CD4-positive, alpha-beta T cell treated with Interleukin-6 for 4 hours (primary cell): ENCODE data around the gene RNF123.
"Not testable (repeated sequence)": the region's sequence is repeated elsewhere in the genome, so short reads cannot be mapped to it uniquely, and the experiment has no call there.

Source experiments
- DNase-seq: peaks from one replicate; pipeline ENCODE4 v3.0.0-alpha.2; 2020; ENCODE audit warnings: mixed read lengths

The RNF123 gene

DNA sequence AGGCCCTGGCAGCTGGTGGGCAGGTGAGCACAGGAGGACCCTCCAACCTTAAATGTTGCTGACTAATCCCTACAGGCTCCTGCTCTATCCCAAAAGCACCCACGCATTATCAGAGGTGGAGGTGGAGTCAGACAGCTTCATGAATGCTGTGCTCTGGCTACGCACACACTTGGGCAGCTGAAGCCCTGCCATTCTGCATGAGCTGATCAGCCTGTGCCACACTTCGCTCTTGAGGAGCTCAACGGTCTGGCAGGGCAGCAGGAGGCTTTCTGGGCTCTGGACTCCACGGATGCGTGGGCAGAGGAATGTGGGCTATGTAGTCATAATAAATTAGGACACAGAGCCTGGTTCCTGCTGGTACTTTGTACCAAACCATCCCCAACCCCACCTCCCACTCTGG lies 6.2 kb upstream of the RNF123 start:
- no peak for DNase-seq

GRCh38 chr3:49684453-49684852 lies 4.9 kb upstream of the RNF123 start:
- DNase-seq: not testable (repeated sequence)

DNA sequence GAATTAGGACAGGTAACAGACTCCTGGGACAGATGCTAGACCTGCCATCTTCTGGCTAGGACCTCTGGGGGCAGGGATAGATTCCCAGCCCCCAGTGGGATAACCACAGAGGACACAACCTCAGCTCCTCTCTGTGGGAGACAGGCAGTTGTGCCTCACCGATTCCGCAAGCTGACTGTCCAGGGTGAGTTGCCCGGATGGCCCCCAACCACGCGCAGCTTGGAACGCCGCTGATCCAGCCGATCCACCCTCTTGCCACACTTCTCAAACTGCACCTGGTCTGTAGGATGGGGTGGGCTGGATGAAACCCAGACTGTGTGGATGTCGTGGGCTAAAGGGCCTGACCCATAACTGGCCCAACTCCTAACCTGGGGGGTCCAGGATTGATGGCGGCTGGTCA lies 4.3 kb upstream of the RNF123 start:
- not testable (repeated sequence) for DNase-seq

- DNase-seq: not testable (repeated sequence)
Observed at GRCh38 chr3:49685846-49686245, 3.5 kb upstream of the RNF123 start.

DNA sequence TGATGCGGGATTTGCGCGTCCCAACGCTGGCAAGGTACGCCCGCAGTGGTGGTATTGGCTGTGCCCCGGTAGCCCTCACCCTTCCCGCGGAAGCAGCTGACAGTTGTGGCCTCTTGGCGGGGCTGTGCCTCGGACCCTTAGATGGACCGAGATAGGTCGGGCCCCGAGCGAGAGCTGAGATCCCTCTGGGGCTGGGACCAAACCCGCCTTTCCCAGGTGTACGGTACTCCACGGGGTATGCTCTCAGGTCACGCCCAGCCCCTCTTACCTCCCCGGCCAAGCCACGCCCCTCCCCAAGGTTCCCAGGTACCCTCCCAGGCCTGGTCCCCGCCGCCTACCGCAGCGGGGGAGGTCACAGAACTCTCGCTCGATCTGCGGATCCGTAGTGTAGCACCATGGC lies 3.0 kb upstream of the RNF123 start:
- DNase-seq: peak; percentile 61

DNA sequence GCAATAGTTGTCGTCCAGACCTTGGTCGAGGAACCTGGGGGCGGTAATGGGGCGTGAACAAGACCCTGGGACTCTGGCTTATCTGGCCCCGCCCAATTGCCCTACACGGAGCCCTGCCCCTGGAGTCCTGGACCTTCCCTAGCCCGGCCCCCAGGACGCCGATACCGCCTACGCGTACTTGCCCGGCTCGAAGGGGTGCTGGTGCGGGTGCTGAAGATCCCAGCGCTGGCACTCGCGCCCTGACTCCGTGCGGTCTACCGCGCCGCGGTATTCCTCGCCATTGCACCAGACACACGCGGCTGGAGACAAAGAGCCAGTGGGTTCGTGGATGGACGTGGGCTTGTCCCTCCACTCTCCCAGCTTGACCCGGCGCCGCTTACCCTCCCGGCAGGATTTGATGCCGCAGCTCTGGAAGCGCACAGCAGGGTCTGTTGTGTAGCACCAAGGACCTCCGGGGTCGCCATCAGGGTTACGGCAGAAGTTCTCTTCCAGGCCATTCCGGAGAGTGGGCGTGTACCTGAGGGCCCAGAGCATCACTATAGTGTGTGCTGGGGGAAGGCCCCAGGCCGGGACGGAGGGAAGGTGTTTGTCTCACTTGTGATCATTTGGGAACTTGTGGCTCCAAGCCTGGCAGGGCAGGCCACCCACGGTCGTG lies 2.5 kb upstream of the RNF123 start:
- peak; percentile 56 for DNase-seq

DNA sequence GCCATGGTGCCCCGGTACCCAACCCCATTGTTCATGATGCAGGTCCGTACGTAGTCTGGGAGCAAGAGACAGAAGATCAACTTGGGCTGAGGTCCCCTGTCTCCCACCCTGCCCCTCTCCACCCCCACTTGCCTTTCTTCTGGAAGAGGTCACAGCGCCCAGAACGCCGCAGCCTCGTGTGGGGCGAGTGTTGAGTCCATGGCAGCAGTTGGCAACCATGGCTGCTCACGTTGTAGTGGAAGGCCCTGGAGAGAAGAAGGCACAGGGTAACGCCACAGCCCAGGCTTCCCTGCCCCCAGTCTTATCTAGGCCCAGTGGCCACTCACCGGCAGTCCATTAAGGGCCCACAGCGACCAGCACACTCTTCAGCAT lies 1.9 kb upstream of the RNF123 start:
- DNase-seq: not testable (repeated sequence)

- DNase-seq: peak; percentile 12
Observed at GRCh38 chr3:49688338-49689045, 865 bp upstream of the RNF123 start.

- not testable (repeated sequence) for DNase-seq
Observed at GRCh38 chr3:49689908-49690624, 709 bp downstream of the RNF123 start.

DNA sequence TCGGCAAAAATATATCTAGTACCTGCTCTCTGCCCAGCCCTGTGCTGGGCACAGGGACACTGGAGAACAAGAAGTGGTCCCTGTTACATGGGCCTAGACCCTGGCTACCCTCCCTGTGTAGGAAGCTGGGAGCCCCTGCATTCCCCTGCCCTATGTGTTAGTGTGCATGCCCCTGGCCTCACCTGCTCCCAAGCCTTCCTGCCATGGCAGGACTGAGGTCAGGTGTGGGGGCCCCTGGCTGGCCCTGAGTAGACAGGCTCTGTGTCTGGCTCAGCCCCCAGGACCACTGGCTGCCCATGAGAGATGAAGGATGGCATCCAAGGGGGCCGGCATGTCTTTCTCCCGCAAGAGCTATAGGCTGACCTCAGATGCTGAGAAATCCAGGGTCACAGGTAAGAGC lies 1.5 kb downstream of the RNF123 start:
- not testable (repeated sequence) for DNase-seq

DNA sequence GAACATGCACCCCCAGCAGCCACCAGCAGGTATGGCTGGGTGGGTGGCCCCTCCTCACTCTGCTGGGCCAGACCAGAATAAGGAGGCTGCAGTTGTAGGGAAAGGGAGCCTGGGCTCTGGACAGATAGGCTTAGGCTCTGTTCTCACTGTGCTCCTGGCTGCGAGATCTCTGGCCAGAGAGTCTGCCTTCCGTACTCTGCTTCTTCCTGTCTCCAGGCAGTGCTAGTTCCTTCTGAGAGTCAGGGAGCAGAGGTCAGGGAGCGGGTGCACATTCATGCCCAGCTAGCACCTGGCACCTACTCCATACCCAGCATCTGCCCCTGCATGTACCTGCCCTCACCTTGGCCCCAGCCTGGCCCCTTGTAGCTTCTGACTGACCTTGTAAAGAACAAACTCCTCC lies 2.1 kb downstream of the RNF123 start:
- DNase-seq: not testable (repeated sequence)

- DNase-seq: not testable (repeated sequence)
Observed at GRCh38 chr3:49694409-49695070, 5.2 kb downstream of the RNF123 start.

DNA sequence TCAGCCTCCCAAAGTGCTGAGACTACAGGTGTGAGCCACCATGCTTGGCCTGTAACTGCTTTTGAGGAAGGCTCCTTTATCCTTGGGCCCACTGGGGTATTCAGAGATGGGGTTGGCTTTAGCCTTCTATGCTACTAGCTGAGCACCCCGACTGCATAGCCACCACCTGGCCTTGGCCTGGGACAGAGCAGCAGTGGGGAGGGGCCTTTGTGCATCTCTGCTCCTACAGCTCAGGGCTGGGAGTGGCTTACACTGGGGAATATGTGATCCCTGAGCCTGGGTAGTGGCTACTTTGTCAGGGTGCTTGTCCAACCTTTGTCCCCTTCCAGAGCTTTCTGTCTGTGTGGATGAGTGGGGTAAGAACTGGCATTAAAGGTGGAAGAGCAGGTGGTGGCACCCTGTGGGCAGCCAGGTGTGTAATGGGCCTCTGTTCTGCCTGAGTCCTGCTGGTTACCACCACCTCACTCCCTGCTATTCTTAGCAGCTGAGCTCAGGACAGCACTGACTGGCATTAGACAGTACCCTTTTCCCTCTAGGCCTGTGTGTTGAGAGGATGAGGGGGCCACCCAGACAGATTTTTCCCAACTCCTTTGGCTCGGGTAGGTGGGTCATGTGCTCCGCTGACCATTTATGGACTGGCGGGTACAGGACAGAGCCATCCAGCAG lies 6.1 kb downstream of the RNF123 start:
- DNase-seq: not testable (repeated sequence)

- no peak for DNase-seq
Observed at GRCh38 chr3:49699281-49699979, 10.1 kb downstream of the RNF123 start.

- DNase-seq: no peak
Observed at GRCh38 chr3:49700014-49700413, 10.7 kb downstream of the RNF123 start.

- DNase-seq: no peak
Observed at GRCh38 chr3:49700453-49701128, 11.2 kb downstream of the RNF123 start.

- no peak for DNase-seq
Observed at GRCh38 chr3:49701388-49702077, 12.2 kb downstream of the RNF123 start.

- no peak for DNase-seq
Observed at GRCh38 chr3:49702672-49703071, 13.3 kb downstream of the RNF123 start.

DNA sequence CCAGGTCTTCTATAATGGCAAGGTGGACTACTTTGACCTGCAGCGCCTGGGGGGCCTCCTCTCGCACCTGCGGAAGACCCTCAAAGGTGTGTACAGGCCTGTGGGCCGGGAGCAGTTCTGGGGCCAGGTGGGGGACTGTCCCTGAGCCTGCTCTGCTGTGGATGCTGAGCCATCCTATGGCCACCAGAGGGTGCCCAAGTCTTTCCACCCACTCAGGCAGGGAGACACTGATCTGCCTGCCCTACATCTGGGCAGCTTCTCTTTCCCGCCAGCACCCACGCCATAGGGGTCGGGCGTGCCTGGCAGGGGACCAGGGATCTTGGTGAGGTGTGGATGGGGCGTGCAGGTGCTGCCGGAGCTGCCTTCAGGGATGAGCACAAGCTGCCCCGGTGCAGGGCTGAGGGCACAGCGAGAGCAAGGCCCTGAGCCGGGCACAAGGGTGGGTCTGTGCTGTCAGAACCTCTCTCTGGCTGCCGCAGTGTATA lies 14.1 kb downstream of the RNF123 start:
- peak; percentile 72 for DNase-seq

DNA sequence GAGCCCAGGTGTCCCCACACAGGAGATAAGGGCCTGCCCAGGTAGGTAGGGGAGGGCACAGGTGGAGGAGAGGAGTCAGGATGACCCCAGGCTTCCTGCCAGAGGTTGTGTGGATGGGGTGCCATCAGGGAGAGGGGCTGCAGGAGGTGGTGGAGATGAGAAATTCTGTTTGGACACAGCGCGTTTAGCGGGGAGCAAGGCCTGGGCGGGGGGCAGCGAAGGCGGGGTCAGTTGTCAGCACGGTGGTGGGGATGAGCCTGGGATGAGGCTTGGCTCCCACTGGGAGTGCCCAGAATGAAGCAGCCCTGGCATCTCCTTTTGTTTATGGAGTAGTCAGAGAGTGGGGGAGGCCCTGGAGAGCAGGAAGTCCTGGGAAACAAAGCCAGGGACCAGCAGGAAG lies 14.6 kb downstream of the RNF123 start:
- no peak for DNase-seq

- no peak for DNase-seq
Observed at GRCh38 chr3:49704629-49705028, 15.3 kb downstream of the RNF123 start.
